Upper lobe of left lung (tissue), 6 donors: ENCODE results near the gene HTR2A. TPM values are rescaled to one million over a fixed set of nuclear protein-coding genes. Genes with fewer than 3 reads are reported as not detected.

Experiments used
- ATAC-seq, 2 donors: fragments of 200-7000 bp; cut with Tn5 transposase; one replicate each; pipeline ENCODE4 v1.9.1; 2022; ENCODE audit warnings: mild to moderate bottlenecking in 2 of 2, moderate library complexity in 2 of 2; ENCODE audit not compliant: low FRiP score in 2 of 2
- DNase-seq, 2 donors: peaks; one replicate each; pipeline ENCODE4 v3.0.0-alpha.2; 2019 to 2020
- H3K27ac ChIP-seq, 4 donors: fragments of 200-600 bp; sonication (generic); one replicate each; pipeline ENCODE4 v1.5.1; 2016 to 2019
- H3K27me3 ChIP-seq, 4 donors: fragments of 200-600 bp; sonication (generic); one replicate each; pipeline ENCODE4 v1.5.1; 2017 to 2019
- H3K36me3 ChIP-seq, 4 donors: fragments of 200-600 bp; sonication (generic); one replicate each; pipeline ENCODE4 v1.5.1; 2016 to 2019
- H3K4me1 ChIP-seq, 4 donors: fragments of 200-600 bp; sonication (generic); one replicate each; pipeline ENCODE4 v1.5.1; 2018 to 2019
- H3K4me3 ChIP-seq, 4 donors: fragments of 200-600 bp; sonication (generic); one replicate each; pipeline ENCODE4 v1.5.1; 2017 to 2019; ENCODE audit warnings: mild to moderate bottlenecking in 2 of 4, moderate library complexity in 1 of 4
- H3K9me3 ChIP-seq, 4 donors: fragments of 200-600 bp; sonication (generic); one replicate each; pipeline ENCODE4 v1.5.1; 2018 to 2019
- CTCF ChIP-seq, 6 experiments: fragments of 450-650 bp in 4 of 6; fragments of 200-600 bp in 2 of 6; sonication (generic) in 2 of 6; IDR thresholded peaks; one replicate each; pipeline ENCODE4 v1.5.1; 2016 to 2019; ENCODE audit warnings: antibody characterized with exemption in 6 of 6
- EP300 ChIP-seq, 4 donors: sonication (generic); formaldehyde crosslinking; IDR thresholded peaks; one replicate each; pipeline ENCODE4 v1.5.1; 2017; ENCODE audit warnings: antibody characterized with exemption in 4 of 4, control low read depth in 2 of 4
- POLR2A ChIP-seq, 4 donors: fragments of 450-650 bp; IDR thresholded peaks; one replicate each; pipeline ENCODE4 v1.5.1; 2016 to 2017; ENCODE audit warnings: antibody characterized with exemption in 4 of 4, mild to moderate bottlenecking in 2 of 4
- POLR2AphosphoS5 ChIP-seq, 2 donors: sonication (generic); formaldehyde crosslinking; IDR thresholded peaks; one replicate each; pipeline ENCODE4 v1.5.1; 2017; ENCODE audit warnings: antibody characterized with exemption in 2 of 2
- WGBS, 2 donors: methylation state at CpG; one replicate each; pipeline ENCODE4 v1.1.5; 2017 to 2018; 5-methylcytosine and 5-hydroxymethylcytosine counted together
- total RNA-seq, 6 donors: library from RNA; depleted of rRNA in 4 of 6; stranded (reverse); fragments of >200 nt in 4 of 6; gene quantifications; one replicate each; pipeline versions ENCODE4 v1.1.0 to v1.2.1, GENCODE V29; 2016 to 2021
- donor health status: DM: no; HTN: no; CAD: no; lungs with moderate emphysema.
- donor health status: DM: no; HTN: yes; CAD: no; lungs with severe emphysema.

The HTR2A gene
- total RNA-seq, 6 donors from 2014 or later: 0.15 to 0.57 (median 0.30) TPM; not detected in 3

GRCh38 chr13:46782691-46783090, 114.2 kb downstream of the HTR2A start:
- ATAC-seq (no peak), DNase-seq (no peak)
- Histone ChIP-seq H3K4me3 (no peak overlapping the region), H3K36me3 (peaks cover 0 to 93% (median 35%) of the 10 kb centered on the region in 4 donors), H3K27ac (no peak overlapping the region), H3K27me3 (no peaks in the 10 kb centered on the region), H3K9me3 (no peaks in the 10 kb centered on the region), H3K4me1 (no peaks in the 10 kb centered on the region)
- TF ChIP-seq POLR2A (IDR thresholded peaks at IDR 0.05) (no peak), EP300 (IDR thresholded peaks at IDR 0.05) (no peak), POLR2AphosphoS5 (IDR thresholded peaks at IDR 0.05) (no peak), CTCF (IDR thresholded peaks at IDR 0.05) (no peak)
- WGBS, 2 donors: 81 to 83% methylated on average over 2 of the region's 2 CpGs

- H3K4me3 ChIP-seq: no peak overlapping the region
- no peaks in the 10 kb centered on the region for H3K4me1 ChIP-seq
- DNase-seq (no peak), ATAC-seq (no peak)
- WGBS, 2 donors: 93% methylated on average over 1 of the region's 1 CpG
- TF ChIP-seq POLR2A (IDR thresholded peaks at IDR 0.05): no peak
- no peak for TF ChIP-seq CTCF (IDR thresholded peaks at IDR 0.05)
- no peak for TF ChIP-seq POLR2AphosphoS5 (IDR thresholded peaks at IDR 0.05)
- TF ChIP-seq EP300 (IDR thresholded peaks at IDR 0.05): no peak
- H3K9me3 ChIP-seq: no peaks in the 10 kb centered on the region
- H3K27ac ChIP-seq: no peak overlapping the region
- H3K36me3 ChIP-seq: peaks cover under 1 to 95% (median 38%) of the 10 kb centered on the region in 4 donors
- no peaks in the 10 kb centered on the region for H3K27me3 ChIP-seq
These were observed 114.8 kb downstream of the HTR2A start for GRCh38 chr13:46782066-46782465.

Other genes with a start within 250 kb of the HTR2A start
- 100 to 1,000 TPM in 1 of 6 donors, 10 to 100 TPM in 5; 29.3 to 103 (median 82.1) TPM for gene ESD, start 99.9 kb downstream of the HTR2A start, total RNA-seq